ENCODE results near the gene HSF5.

Gene HSF5

GRCh38 chr17:58476812-58477211, 11.4 kb downstream of the HSF5 start:
- no peak for DNase-seq

GRCh38 chr17:58475985-58476384, 12.2 kb downstream of the HSF5 start:
- no peak for DNase-seq

GRCh38 chr17:58470356-58470755, 17.9 kb downstream of the HSF5 start:
- no peak for DNase-seq

- no peak for DNase-seq
Measured at GRCh38 chr17:58468944-58469343, 19.3 kb downstream of the HSF5 start.

- no peak for DNase-seq
Measured at GRCh38 chr17:58455491-58455890, 32.7 kb downstream of the HSF5 start.

- no peak for DNase-seq
Measured at GRCh38 chr17:58452738-58453137, 35.5 kb downstream of the HSF5 start.

- peak; percentile 88 for DNase-seq
Measured at GRCh38 chr17:58447039-58447975, 40.9 kb downstream of the HSF5 start.

- no peak for DNase-seq
Measured at GRCh38 chr17:58446086-58446485, 42.1 kb downstream of the HSF5 start.

GRCh38 chr17:58436805-58437239, 51.4 kb downstream of the HSF5 start:
- DNase-seq, result no peak

- no peak for DNase-seq
Measured at GRCh38 chr17:58436245-58436644, 52.0 kb downstream of the HSF5 start.

GRCh38 chr17:58432806-58433573, 55.2 kb downstream of the HSF5 start:
- DNase-seq, result no peak

GRCh38 chr17:58427807-58428206, 60.4 kb downstream of the HSF5 start:
- DNase-seq, result no peak

GRCh38 chr17:58421711-58422110, 66.5 kb downstream of the HSF5 start:
- no peak for DNase-seq

GRCh38 chr17:58420827-58421226, 67.4 kb downstream of the HSF5 start:
- DNase-seq, result no peak

GRCh38 chr17:58417300-58418092, 70.7 kb downstream of the HSF5 start, which contains the start of gene RNF43:
TSS of gene RNF43 (minus strand) at chr17:58417534. CDS start at chr17:58415577, 1,957 bp downstream.
- DNase-seq, result peak; percentile 98

- no peak for DNase-seq
Measured at GRCh38 chr17:58416937-58417299, 71.3 kb downstream of the HSF5 start.

- DNase-seq, result no peak
Measured at GRCh38 chr17:58416396-58416795, 71.8 kb downstream of the HSF5 start.

GRCh38 chr17:58415371-58416055, 72.7 kb downstream of the HSF5 start:
- DNase-seq, result no peak

GRCh38 chr17:58414596-58414997, 73.6 kb downstream of the HSF5 start:
- no peak for DNase-seq

GRCh38 chr17:58413684-58414083, 74.5 kb downstream of the HSF5 start:
- DNase-seq, result no peak

- no peak for DNase-seq
Measured at GRCh38 chr17:58412961-58413586, 75.1 kb downstream of the HSF5 start.

Measured in NCI-H69 (cell line).